GM12875 (cell line): ENCODE results near the gene GOLGA6A.
"Not testable (repeated sequence)": the region's sequence is repeated elsewhere in the genome, so short reads cannot be mapped to it uniquely, and the experiment has no call there.

Experiments used
- H3K4me3 ChIP-seq: one replicate; pipeline ENCODE4 v1.5.1; 2011; ENCODE audit warnings: low read depth, low read length, control low read depth
- CTCF ChIP-seq: IDR thresholded peaks from 2 replicates; pipeline ENCODE4 v1.5.1; 2011; ENCODE audit warnings: low read depth, mild to moderate bottlenecking, control low read depth, inconsistent platforms, low read length, moderate library complexity, borderline replicate concordance; ENCODE audit not compliant: insufficient read depth

The GOLGA6A gene

GRCh38 chr15:74094567-74094966 is 12.2 kb upstream of the GOLGA6A start:
- H3K4me3 ChIP-seq: not testable (repeated sequence)

- not testable (repeated sequence) for H3K4me3 ChIP-seq
Observed at GRCh38 chr15:74075781-74076180, 6.6 kb downstream of the GOLGA6A start.

- not testable (repeated sequence) for H3K4me3 ChIP-seq
- TF ChIP-seq CTCF: peak; percentile 38; the same call in 1 of the 2 replicates
Observed at GRCh38 chr15:74072614-74073337, 9.6 kb downstream of the GOLGA6A start.

DNA sequence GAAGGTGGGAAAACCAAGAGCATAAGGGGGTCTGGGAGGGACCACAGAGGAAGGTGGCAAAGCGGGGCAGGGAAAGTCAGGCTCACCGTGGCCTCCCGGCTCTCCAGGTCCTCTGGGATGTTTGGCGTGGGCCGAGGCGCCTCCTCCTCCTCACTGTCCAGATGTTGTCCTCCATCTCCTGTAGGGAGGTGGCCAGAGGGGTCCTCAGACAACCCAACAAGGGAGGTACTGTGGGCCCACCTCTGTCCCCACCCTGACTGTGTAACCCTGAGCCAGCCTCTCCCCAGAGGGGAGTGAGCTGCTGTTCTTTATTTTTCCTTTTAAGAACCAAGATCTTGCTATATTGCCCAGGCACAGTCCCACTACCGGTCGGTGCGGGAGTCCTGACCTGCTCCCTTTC is 10.2 kb downstream of the GOLGA6A start:
- H3K4me3 ChIP-seq: not testable (repeated sequence)

- H3K4me3 ChIP-seq: not testable (repeated sequence)
Observed at GRCh38 chr15:74071645-74072044, 10.7 kb downstream of the GOLGA6A start.

DNA sequence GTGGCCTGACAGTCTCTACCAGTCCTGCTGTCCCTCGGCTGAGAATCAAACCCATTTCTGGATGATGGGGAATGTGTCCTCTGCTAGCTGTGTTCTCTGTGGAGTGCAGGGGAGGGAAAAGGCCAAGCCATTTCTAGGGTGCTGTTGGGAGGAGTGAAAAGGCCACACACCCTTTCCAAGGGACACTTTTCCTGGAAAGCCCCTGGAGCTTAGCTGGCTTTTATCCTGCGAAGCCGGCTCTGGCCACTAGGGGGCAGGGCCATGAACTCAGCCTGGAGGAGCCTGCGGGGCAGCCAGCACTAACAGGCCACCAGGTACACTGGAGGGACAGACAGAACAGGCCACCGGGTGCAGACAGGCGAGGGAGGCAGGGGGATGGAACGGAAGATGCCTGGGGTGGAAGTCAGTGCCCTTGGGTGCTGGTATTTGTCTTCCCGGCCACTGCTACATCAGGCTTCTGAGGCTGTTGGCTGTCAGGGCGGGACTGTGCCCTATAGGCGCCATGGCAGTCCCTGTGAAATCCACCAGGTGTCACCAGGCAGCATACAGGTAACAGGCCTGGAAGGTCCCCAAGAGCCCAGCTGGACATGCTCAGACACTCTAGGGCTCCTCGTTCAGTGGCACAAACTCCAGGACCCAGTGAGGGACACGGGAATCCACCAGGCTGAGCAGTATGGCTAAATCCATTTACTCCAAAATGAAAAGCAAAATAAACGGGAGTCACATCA is 16.5 kb downstream of the GOLGA6A start:
- not testable (repeated sequence) for H3K4me3 ChIP-seq
- 0 out of 2 replicates have a peak, but pooled peaks have one; percentile 23 for TF ChIP-seq CTCF

GRCh38 chr15:74064822-74065221 is 17.5 kb downstream of the GOLGA6A start:
- H3K4me3 ChIP-seq: not testable (repeated sequence)

- H3K4me3 ChIP-seq: not testable (repeated sequence)
Observed at GRCh38 chr15:74064183-74064582, 18.2 kb downstream of the GOLGA6A start.

DNA sequence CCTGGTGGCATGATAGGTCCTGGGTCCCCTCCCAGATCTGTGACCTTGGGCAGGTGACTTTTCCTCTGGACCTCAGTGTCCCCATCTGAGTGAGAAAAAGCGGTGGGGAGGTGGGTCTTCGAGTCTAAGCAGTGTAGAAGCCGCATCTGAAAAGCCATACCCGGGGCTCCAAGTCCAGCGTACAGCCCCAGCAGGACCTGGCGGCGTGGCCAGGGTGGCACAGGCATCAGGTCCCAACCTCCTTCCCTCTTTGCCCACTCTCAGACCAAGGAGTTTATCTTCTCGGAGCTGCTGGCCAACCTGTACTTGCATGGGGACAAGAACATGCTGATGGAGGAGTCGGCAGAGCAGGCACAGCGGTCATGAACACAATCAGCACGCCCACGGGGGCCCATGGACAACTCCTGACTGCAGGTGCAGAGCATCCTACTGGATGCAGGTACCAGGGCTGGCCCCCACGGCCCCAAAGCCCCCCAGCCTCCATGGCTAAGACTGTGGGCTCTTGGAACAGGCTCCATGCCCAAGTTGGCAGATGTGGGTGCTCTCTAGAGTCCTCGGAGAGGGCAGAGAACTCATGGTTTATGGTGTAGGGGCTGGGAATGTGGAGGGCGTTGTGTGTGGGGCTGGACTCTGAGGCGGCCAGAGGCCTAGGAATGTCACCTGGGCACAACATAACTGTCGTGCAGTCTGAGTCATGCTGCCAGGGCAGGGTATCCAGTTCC is 18.8 kb downstream of the GOLGA6A start:
- not testable (repeated sequence) for H3K4me3 ChIP-seq

DNA sequence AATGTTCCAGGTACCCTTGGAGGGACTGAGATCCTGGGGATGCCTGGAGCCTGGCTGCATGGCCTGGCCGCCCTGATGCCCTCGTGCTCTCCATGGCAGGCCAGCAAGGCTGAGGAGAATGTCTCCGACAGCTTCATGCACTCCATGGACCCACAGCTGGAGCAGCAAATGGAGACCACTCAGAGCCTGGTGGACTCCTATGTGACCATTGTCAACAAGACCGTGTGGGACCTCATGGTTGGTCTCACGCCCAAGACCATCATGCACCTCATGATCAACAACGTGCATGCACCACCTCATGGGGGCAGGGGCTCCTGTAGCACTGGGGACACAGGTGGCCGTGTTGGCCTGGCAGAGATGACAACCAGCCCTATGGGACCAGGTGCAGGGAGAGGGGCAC is 19.7 kb downstream of the GOLGA6A start:
- no peak for TF ChIP-seq CTCF
- no peak overlapping the region for H3K4me3 ChIP-seq

- TF ChIP-seq CTCF: no peak
- H3K4me3 ChIP-seq: no peak overlapping the region
Observed at GRCh38 chr15:74062236-74062635, 20.1 kb downstream of the GOLGA6A start.
